ENCODE results near the gene UNCX. TPM values are rescaled to one million over a fixed set of nuclear protein-coding genes. Genes with fewer than 3 reads are reported as not detected.
A peak's percentile ranks its signal among the peaks of the same experiment; 100 is the strongest.
"Not testable (repeated sequence)": the region's sequence is repeated elsewhere in the genome, so short reads cannot be mapped to it uniquely, and the experiment has no call there.

Gene UNCX
- polyA plus RNA-seq, 1 donor, result not detected

DNA sequence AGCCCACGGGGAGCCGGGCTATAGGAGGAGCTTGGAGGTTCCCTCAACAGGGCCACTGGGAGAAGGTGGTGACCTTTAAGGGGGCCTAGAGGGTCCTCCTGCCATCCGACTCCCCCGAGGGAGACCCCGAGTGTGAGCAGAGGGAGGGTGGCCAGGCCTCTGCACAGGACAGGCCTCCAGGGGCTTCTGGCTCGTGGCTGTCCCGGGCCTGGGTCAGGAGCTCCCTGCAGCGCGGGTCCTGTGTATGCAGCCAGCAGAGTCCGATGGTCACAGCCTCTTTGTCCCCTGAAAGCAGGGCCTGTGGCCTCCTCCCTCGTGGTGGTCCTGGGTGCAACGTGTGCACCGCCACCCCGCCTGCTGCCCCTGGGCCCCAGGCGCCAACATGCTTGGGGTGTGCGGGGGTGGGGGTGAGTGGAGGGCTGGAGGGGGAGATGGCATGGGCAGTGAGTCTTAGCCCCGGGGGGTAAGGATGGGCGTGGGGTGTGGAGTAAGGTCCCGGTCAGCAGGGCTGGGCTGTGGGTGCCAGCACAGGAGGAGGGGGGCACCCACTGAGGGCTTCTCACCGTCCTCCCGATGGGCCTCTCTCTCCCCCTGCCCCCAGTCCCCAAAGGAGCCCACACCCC is 27.1 kb downstream of the UNCX start:
- no peak overlapping the region for H3K4me3 ChIP-seq (ENCODE audit: low read length)
- H3K27ac ChIP-seq (ENCODE audit: low read length), result no peak overlapping the region
- H3K27me3 ChIP-seq (ENCODE audit: control insufficient read depth, insufficient read depth, low read length), result peaks cover 71% of the 10 kb centered on the region
- DNase-seq, result no peak
- WGBS (ENCODE audit: insufficient coverage, low lambda C conversion rate), result no CpG with 5 or more reads among the region's 21 CpGs
- H3K4me1 ChIP-seq (ENCODE audit: control insufficient read depth, insufficient read depth, low read length), result no peaks in the 10 kb centered on the region
- no peaks in the 10 kb centered on the region for H3K36me3 ChIP-seq (ENCODE audit: control insufficient read depth, insufficient read depth, low read length)
- peaks cover 2% of the 10 kb centered on the region for H3K9me3 ChIP-seq (ENCODE audit: control insufficient read depth, low read depth, low read length)

DNA sequence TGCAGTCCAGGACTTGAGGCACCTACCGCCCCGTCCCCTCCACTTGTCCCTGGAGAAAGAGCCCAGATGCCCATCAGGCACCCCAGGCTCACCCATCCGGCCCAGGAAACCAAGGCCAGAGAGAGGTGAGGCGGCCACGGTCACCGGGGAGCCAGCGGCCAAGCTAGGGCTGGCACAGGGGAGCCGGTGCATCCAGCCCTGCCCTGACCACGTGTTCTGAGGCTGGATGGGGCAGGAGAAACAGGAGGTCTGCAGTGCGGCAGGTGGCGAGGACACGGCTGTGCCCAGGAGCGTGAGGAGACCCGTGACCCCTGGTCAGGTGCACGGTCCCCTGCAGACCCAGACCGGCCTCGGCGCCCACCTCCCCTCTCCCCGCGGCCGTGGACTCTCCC is 27.6 kb downstream of the UNCX start:
- Histone ChIP-seq H3K36me3 (ENCODE audit: control insufficient read depth, insufficient read depth, low read length) (no peaks in the 10 kb centered on the region), H3K27me3 (ENCODE audit: control insufficient read depth, insufficient read depth, low read length) (peaks cover 72% of the 10 kb centered on the region), H3K9me3 (ENCODE audit: control insufficient read depth, low read depth, low read length) (peaks cover 6% of the 10 kb centered on the region), H3K4me1 (ENCODE audit: control insufficient read depth, insufficient read depth, low read length) (no peaks in the 10 kb centered on the region), H3K4me3 (ENCODE audit: low read length) (no peak overlapping the region), H3K27ac (ENCODE audit: low read length) (no peak overlapping the region)
- DNase-seq, result no peak
- no CpG with 5 or more reads among the region's 21 CpGs for WGBS (ENCODE audit: insufficient coverage, low lambda C conversion rate)

DNA sequence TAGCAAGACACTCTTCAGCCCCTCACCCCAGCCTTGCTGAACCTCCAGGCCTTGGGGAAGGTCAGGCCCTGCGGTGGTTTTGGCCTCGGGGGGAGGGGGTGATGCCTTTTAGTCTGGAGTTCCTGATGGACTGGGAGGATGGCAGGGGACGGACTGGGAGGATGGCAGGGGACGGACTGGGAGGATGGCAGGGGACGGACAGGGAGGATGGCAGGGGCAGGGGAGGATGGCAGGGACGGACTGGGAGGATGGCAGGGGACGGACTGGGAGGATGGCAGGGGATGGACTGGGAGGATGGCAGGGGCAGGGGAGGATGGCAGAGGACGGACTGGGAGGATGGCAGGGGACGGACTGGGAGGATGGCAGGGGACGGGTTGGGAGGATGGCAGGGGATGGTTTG is 28.4 kb downstream of the UNCX start:
- 100% methylated on average over 1 of the region's 10 CpGs for WGBS (ENCODE audit: insufficient coverage, low lambda C conversion rate)
- peaks cover 70% of the 10 kb centered on the region for H3K27me3 ChIP-seq (ENCODE audit: control insufficient read depth, insufficient read depth, low read length)
- H3K4me3 ChIP-seq (ENCODE audit: low read length); H3K9me3 ChIP-seq (ENCODE audit: control insufficient read depth, low read depth, low read length); DNase-seq; H3K36me3 ChIP-seq (ENCODE audit: control insufficient read depth, insufficient read depth, low read length); H3K4me1 ChIP-seq (ENCODE audit: control insufficient read depth, insufficient read depth, low read length); H3K27ac ChIP-seq (ENCODE audit: low read length): not testable (repeated sequence)

DNA sequence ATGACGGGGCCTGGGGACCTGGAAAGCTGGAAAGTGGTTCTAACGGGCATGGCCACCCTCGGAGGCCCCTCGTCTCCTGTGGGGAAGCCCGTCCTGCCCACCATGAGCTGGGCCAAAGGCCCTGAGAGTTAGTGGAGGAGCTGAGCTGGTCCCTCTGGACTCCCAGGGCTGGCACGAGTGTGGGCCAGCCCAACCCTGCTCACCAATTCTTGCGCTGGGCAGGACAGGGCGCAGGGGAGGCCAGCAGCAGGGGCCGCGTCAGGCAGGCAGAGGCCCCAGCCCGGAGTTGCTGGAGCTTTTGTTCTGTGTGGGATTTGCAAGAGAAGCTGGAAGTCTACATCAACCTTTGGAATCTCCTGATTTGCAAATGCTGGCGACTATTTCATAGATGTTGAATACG is 29.8 kb downstream of the UNCX start:
- no peak overlapping the region for H3K27ac ChIP-seq (ENCODE audit: low read length)
- no CpG with 5 or more reads among the region's 13 CpGs for WGBS (ENCODE audit: insufficient coverage, low lambda C conversion rate)
- no peaks in the 10 kb centered on the region for H3K36me3 ChIP-seq (ENCODE audit: control insufficient read depth, insufficient read depth, low read length)
- DNase-seq, result no peak
- peaks cover 67% of the 10 kb centered on the region for H3K27me3 ChIP-seq (ENCODE audit: control insufficient read depth, insufficient read depth, low read length)
- H3K9me3 ChIP-seq (ENCODE audit: control insufficient read depth, low read depth, low read length), result peaks cover 7% of the 10 kb centered on the region
- H3K4me3 ChIP-seq (ENCODE audit: low read length), result no peak overlapping the region
- no peaks in the 10 kb centered on the region for H3K4me1 ChIP-seq (ENCODE audit: control insufficient read depth, insufficient read depth, low read length)

DNA sequence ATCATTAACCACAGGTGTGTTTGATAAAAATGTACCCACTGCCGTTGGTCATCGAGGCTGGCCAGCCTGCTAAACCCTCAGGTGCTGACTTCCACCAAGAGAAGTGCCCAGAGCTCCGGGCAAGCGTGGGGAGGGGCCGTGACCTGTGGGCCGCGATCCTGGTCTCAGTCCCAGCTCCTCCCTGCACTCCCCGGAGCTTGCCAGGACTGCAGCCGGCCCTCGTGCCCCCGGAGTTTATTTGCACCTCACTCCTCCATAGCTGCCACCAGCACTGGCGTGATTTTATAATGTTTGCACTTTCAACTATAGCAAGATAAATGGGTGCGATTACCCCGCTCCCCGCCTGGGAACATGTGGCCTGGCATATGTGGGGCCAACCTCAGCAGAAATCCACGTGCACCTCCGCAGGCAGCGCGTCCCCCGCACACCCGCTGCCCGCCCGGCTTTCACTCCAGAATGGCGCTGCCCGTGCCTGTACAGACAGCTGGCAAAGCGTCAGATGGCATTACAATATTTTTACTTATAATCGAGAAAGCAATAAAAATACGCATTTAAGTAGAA is 30.8 kb downstream of the UNCX start:
- peaks cover 63% of the 10 kb centered on the region for H3K27me3 ChIP-seq (ENCODE audit: control insufficient read depth, insufficient read depth, low read length)
- peak; percentile 24 to 56 for DNase-seq

DNA sequence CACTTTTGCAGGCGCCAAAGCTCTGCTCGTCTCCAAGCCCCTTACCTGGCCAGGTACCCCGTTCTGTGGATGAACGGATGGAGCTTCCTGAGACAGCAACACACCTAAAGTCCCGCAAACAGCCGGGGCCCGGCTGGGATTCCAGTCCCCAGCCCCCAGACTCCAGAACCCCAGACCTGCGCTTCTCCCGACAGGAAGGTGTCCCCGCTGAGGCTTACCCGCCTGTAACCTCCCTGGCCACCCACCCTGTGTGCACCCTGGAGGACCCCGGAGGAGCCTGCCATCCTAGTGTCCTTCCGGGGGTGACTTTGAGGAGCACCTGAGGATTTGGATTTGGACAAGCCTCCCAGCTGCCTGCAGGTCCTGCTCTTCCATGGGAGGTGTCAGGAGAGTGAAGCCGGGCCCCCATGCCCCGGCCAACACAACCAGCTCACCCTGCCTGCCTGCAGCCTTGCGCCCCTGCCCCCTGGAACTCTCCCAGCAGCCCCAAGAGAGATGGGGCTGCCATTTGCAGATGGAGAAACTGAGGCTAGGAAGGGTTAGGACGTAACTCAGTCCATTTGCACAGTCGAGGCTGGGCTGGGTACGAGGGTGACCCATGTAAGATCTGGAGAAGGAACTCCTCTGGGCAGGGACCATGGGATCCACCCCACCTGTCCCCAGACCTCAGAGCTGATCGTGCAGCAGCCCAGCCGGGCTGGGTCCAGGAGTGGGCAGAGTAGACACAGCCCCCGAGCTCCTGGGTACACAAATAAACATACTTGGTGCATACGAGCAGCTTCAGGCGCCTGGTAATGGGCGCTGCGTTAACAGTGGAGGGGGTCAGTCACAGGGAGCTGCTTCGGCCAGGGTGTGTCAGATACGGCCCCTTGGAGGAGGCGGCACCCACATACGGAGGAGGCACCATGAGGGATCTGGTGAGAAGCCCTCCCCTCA is 31.9 kb downstream of the UNCX start:
- DNase-seq, result no peak
- Histone ChIP-seq H3K36me3 (ENCODE audit: control insufficient read depth, insufficient read depth, low read length) (no peaks in the 10 kb centered on the region), H3K9me3 (ENCODE audit: control insufficient read depth, low read depth, low read length) (peaks cover 10% of the 10 kb centered on the region), H3K27me3 (ENCODE audit: control insufficient read depth, insufficient read depth, low read length) (peaks cover 67% of the 10 kb centered on the region), H3K4me1 (ENCODE audit: control insufficient read depth, insufficient read depth, low read length) (no peaks in the 10 kb centered on the region), H3K27ac (ENCODE audit: low read length) (no peak overlapping the region), H3K4me3 (ENCODE audit: low read length) (no peak overlapping the region)
- WGBS (ENCODE audit: insufficient coverage, low lambda C conversion rate), result no CpG with 5 or more reads among the region's 30 CpGs

More for the DNA sequence above, 30.8 kb downstream of the UNCX start:
- Histone ChIP-seq H3K27ac (ENCODE audit: low read length) (no peak overlapping the region), H3K4me1 (ENCODE audit: control insufficient read depth, insufficient read depth, low read length) (no peaks in the 10 kb centered on the region), H3K36me3 (ENCODE audit: control insufficient read depth, insufficient read depth, low read length) (no peaks in the 10 kb centered on the region), H3K9me3 (ENCODE audit: control insufficient read depth, low read depth, low read length) (peaks cover 9% of the 10 kb centered on the region), H3K4me3 (ENCODE audit: low read length) (no peak overlapping the region)
- WGBS (ENCODE audit: insufficient coverage, low lambda C conversion rate), result 88% methylated on average over 2 of the region's 28 CpGs

DNA sequence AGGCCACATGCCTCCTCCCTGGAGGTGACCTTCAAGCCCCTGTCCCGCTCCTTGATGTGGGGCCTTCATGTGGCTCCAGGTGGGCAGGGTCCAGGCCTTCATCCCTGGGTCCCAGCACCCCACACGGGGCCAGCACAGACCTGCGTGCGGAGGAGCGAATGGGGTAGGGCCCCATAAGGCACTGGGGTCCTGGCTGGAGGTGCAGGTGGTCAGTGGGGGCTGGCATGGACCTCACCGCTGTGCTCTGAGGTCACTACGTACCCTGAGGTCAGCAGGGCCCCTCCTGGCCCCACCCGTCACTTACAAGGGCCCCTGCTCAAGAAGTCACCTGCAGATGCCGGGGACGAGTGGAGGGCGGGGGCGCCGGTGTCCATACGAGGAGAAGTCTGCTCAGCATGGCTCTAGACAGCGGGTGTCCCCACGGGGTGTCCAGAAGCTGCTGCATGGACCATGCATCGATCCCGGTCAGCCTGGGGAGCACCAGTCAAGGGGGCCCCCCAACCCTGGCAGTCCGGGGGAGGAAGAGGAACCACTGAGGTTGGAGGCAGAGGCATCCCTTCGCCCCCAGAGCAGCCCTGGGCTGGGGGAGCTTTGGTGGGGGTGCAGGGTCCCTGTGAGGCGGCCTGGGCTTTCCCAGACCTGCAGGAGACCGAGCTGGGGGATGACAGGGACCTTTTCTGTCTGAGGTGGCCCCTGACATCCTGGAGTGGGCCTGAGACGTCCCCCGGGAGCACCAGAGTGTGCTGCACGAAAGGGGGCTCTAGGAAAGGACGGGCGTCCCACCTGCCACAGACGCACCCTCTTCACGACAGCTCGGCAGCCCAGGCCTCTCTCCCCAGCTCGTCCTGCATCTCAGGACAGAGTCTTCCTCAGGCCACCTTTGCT is 34.6 kb downstream of the UNCX start:
- Histone ChIP-seq H3K4me3 (ENCODE audit: low read length) (no peak overlapping the region), H3K9me3 (ENCODE audit: control insufficient read depth, low read depth, low read length) (peaks cover 12% of the 10 kb centered on the region), H3K27ac (ENCODE audit: low read length) (no peak overlapping the region), H3K4me1 (ENCODE audit: control insufficient read depth, insufficient read depth, low read length) (no peaks in the 10 kb centered on the region), H3K36me3 (ENCODE audit: control insufficient read depth, insufficient read depth, low read length) (no peaks in the 10 kb centered on the region), H3K27me3 (ENCODE audit: control insufficient read depth, insufficient read depth, low read length) (peaks cover 64% of the 10 kb centered on the region)
- WGBS (ENCODE audit: insufficient coverage, low lambda C conversion rate), result 80% methylated on average over 1 of the region's 31 CpGs
- no peak for DNase-seq

DNA sequence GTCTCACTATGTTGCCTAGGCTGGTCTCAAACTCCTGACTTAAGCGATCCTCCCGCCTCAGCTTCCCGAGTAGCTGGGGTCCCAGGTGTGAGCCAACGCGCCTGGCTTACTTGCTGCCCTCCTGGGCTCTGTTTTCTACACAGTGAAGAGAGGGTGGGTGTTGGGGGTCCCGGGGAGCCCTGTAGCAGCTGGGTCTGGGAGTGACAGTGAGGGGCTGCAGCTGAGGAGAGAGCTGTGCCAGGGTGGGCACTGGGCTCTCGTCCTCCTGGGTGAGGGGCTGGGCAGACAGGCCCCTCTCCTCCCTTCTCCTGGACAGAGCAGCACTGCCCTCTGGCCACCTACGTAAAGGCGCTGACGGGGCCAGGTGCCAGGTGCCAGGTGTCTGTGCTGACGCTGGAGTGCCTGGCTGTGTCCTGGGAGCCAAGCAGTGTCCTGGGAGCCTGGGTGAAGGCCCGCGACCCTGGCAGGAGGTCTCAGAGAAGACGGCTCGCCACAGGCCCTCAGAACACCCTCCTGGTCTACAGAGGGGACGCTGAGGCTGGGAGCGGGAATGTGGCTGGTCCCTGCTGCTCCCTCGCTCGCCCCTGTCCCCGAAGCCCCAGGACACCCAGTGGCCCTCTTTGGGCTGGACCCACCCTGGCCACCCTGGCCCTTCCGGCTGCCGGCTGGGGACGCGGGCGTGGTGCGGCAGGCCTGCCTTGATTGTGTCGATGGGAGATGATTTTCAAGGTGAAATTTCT is 35.6 kb downstream of the UNCX start:
- DNase-seq, result no peak
- peaks cover 12% of the 10 kb centered on the region for H3K9me3 ChIP-seq (ENCODE audit: control insufficient read depth, low read depth, low read length)
- no peak overlapping the region for H3K27ac ChIP-seq (ENCODE audit: low read length)
- WGBS (ENCODE audit: insufficient coverage, low lambda C conversion rate), result no CpG with 5 or more reads among the region's 27 CpGs
- H3K4me3 ChIP-seq (ENCODE audit: low read length), result no peak overlapping the region
- no peaks in the 10 kb centered on the region for H3K4me1 ChIP-seq (ENCODE audit: control insufficient read depth, insufficient read depth, low read length)
- H3K27me3 ChIP-seq (ENCODE audit: control insufficient read depth, insufficient read depth, low read length), result peaks cover 57% of the 10 kb centered on the region
- no peaks in the 10 kb centered on the region for H3K36me3 ChIP-seq (ENCODE audit: control insufficient read depth, insufficient read depth, low read length)

DNA sequence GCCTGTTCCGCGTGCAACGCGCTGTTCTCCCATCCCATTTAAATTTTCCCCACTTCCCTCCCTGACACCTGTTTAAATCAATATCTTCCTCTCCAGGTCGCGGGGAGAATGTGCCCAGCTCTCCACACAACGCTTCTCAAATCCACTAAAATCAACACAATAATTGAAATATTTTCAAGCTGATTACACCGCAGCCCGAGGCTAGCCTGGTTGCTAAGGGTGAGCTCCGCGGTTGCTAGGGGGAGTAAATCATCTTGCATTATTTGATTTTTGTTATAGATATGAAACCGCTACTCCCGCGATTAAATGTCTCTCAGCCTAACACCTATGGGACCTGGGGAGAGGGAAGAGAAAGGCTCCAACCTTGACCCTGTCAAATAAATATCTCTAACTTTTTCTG is 36.2 kb downstream of the UNCX start:
- H3K27me3 ChIP-seq (ENCODE audit: control insufficient read depth, insufficient read depth, low read length), result peaks cover 51% of the 10 kb centered on the region
- 70% methylated on average over 4 of the region's 14 CpGs for WGBS (ENCODE audit: insufficient coverage, low lambda C conversion rate)
- peaks cover 12% of the 10 kb centered on the region for H3K9me3 ChIP-seq (ENCODE audit: control insufficient read depth, low read depth, low read length)
- no peak overlapping the region for H3K4me3 ChIP-seq (ENCODE audit: low read length)
- no peak overlapping the region for H3K27ac ChIP-seq (ENCODE audit: low read length)
- no peaks in the 10 kb centered on the region for H3K4me1 ChIP-seq (ENCODE audit: control insufficient read depth, insufficient read depth, low read length)
- DNase-seq, result no peak
- H3K36me3 ChIP-seq (ENCODE audit: control insufficient read depth, insufficient read depth, low read length), result no peaks in the 10 kb centered on the region
